Activated naive CD4-positive, alpha-beta T cell treated with anti-CD3 and anti-CD28 coated beads, Interleukin-2, amount 10 ng/mL, durations not matched to agents 7 days and 5 days (primary cell): ENCODE measurements around the gene MTCL1.

Experiments used
- CTCF ChIA-PET: fragments of 350-600 bp; sonication (Branson Sonifier 250); formaldehyde crosslinking; loops from one replicate; lab custom pipeline; 2021; ENCODE audit warnings: antibody characterized with exemption; lab: Charles Lee
- DNase-seq: peaks from one replicate; pipeline ENCODE4 v3.0.0-alpha.2; 2020
- H3K27ac Mint-ChIP-seq: one replicate; pipeline ENCODE4 v1.8.0; 2021; ENCODE audit warnings: mild to moderate bottlenecking, moderate library complexity, mixed read lengths
- H3K27me3 Mint-ChIP-seq: one replicate; pipeline ENCODE4 v1.8.0; 2021; ENCODE audit warnings: mild to moderate bottlenecking, mixed read lengths
- H3K36me3 Mint-ChIP-seq: one replicate; pipeline ENCODE4 v1.8.0; 2021; ENCODE audit warnings: mixed read lengths
- H3K4me1 Mint-ChIP-seq: one replicate; pipeline ENCODE4 v1.8.0; 2021; ENCODE audit warnings: mixed read lengths
- H3K4me3 Mint-ChIP-seq: one replicate; pipeline ENCODE4 v1.8.0; 2021; ENCODE audit warnings: mild to moderate bottlenecking, moderate library complexity, mixed read lengths
- H3K9me3 Mint-ChIP-seq: one replicate; pipeline ENCODE4 v1.8.0; 2021; ENCODE audit warnings: mixed read lengths

The MTCL1 gene

DNA sequence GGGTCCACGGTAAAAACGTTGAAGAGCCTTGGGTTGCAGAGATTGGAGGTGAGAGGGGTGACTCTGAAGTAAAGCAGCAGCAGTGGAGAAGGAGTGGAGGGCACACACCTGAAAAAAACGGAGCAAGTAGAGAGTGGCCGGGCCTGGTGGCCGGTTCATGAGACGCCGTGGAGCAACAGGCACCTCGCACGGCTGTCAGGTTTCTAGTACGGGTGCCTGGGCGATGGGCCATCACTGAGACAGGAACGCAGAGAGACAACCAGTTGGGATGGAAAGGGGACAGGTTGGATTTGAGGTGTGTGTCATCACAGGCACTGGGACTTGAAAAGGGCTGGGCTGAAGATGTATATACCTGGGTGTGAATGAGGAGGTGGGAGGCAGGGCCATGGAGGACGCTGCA, 104.2 kb downstream of the MTCL1 start:
- Mint-ChIP-seq H3K4me3 (no peak overlapping the region), H3K4me1 (peaks cover 18% of the 10 kb centered on the region), H3K9me3 (no peaks in the 10 kb centered on the region), H3K27me3 (peaks cover 38% of the 10 kb centered on the region), H3K36me3 (no peaks in the 10 kb centered on the region), H3K27ac (no peak overlapping the region)
- no peak for DNase-seq
- CTCF ChIA-PET: no interaction called here

DNA sequence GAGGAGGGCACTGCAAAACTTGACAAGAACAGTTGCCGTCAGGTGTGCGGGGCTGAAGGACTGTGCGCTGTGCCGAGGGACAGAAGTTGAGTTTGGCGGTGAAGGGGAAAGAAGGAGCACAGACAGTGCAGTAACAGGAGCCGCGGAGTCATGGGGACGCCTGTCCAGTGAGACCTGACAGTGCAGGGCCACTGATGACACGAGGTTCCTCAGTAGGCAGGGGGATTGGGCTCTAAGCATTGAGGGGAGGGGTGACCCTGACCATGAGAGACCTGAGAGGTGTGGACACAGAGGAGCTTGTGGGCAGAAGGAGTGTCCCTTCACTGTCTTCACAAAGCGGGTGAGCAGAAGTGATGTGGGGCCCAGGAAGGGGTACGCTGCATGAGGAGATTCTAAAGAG, 104.8 kb downstream of the MTCL1 start:
- H3K9me3 Mint-ChIP-seq: no peaks in the 10 kb centered on the region
- no peak overlapping the region for H3K4me3 Mint-ChIP-seq
- DNase-seq: no peak
- peaks cover 18% of the 10 kb centered on the region for H3K4me1 Mint-ChIP-seq
- CTCF ChIA-PET: no interaction called here
- H3K27ac Mint-ChIP-seq: no peak overlapping the region
- no peaks in the 10 kb centered on the region for H3K36me3 Mint-ChIP-seq
- H3K27me3 Mint-ChIP-seq: peaks cover 38% of the 10 kb centered on the region

DNA sequence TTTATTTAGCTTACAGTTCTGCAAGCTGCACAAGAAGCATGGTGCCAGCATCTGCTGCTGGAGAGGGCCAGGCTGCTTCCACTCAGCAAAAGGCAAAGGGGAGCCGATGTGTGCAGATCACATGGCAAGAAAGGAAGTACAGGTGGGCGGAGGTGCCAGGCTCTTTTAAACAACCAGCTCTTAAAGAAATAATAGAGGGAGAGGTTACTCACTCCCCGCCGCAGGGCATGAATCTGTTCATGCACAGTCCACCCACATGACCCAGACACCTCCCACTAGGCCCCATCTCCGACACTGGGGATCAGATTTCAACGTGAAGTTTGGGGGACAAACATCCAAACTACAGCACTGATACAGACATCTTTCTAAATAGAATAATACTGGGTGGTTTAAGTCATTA, 105.8 kb downstream of the MTCL1 start:
- peaks cover 38% of the 10 kb centered on the region for H3K27me3 Mint-ChIP-seq
- H3K4me3 Mint-ChIP-seq: no peak overlapping the region
- H3K4me1 Mint-ChIP-seq: peaks cover 18% of the 10 kb centered on the region
- DNase-seq: no peak
- CTCF ChIA-PET: interaction anchor here (0.7 kb wide), 1 partner anchor 40 kb away, joined by 3 read pairs; no protein-coding TSS in a partner anchor
- H3K36me3 Mint-ChIP-seq: no peaks in the 10 kb centered on the region
- H3K27ac Mint-ChIP-seq: no peak overlapping the region
- H3K9me3 Mint-ChIP-seq: no peaks in the 10 kb centered on the region

DNA sequence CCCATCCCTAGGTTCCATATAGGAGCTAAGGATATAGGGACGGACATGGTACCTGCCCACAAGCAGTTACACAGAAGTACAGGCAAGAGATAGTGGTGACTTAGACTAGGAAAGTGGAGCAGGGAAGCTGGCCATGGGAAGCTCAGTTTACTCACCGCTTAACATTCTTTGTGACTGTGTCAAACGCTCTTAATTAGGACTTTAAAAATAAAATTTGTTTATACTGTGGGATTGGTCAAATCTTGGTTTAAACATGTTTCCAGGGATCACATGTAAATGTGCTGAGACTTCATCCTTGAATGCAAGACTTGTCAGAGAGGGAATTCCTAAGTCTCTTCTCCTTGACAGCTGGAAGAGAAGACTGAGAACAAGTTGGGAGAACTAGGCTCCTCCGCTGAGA, 107.3 kb downstream of the MTCL1 start:
- no peak overlapping the region for H3K4me3 Mint-ChIP-seq
- no peak overlapping the region for H3K27ac Mint-ChIP-seq
- no peaks in the 10 kb centered on the region for H3K36me3 Mint-ChIP-seq
- H3K9me3 Mint-ChIP-seq: no peaks in the 10 kb centered on the region
- no peak for DNase-seq
- H3K4me1 Mint-ChIP-seq: peaks cover 9% of the 10 kb centered on the region
- CTCF ChIA-PET: interaction anchor here (0.7 kb wide), 1 partner anchor 10 kb away, joined by 3 read pairs; no protein-coding TSS in a partner anchor
- H3K27me3 Mint-ChIP-seq: peaks cover 25% of the 10 kb centered on the region

DNA sequence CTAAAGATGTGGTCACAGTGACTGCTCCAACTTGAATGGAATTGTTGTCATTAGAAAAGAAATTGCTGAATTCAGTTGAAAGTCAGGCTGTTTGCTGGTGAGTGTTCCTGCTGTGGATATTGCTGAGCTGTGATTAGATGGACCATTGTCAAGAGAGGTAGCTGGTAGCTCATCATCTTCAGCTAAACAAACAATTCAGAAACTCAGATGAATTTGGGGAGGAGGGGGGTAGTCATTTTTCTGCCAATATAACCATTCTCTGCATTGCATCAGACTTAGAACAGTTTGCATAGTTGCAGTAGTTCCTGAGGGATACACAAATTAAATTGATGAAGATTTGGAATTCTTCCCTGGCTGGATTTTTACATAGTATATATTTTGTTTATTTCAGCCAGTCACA, 108.3 kb downstream of the MTCL1 start:
- H3K4me1 Mint-ChIP-seq: peaks cover 6% of the 10 kb centered on the region
- CTCF ChIA-PET: no interaction called here
- no peaks in the 10 kb centered on the region for H3K9me3 Mint-ChIP-seq
- DNase-seq: no peak
- H3K36me3 Mint-ChIP-seq: no peaks in the 10 kb centered on the region
- H3K27me3 Mint-ChIP-seq: peaks cover 31% of the 10 kb centered on the region
- H3K27ac Mint-ChIP-seq: no peak overlapping the region
- H3K4me3 Mint-ChIP-seq: no peak overlapping the region

DNA sequence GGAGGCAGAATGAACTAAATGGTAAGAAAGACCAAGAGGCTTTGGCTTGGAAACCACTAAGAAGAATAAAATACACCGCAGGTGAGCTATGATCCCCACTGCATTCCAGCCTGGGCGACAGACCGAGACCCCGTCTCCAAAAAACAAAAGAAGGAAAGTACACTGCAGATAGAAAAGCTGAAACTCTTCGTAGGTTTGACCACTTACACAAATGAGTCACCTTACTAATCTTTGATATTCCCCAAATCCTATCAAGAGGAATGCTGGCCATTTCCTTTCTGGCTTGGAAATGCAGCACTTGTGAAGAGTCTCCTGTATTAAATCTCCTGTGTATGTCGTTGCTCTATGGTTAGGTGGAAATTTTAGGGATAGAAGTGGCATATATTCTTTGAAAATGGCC, 108.8 kb downstream of the MTCL1 start:
- peaks cover 6% of the 10 kb centered on the region for H3K4me1 Mint-ChIP-seq
- H3K4me3 Mint-ChIP-seq: no peak overlapping the region
- no peak for DNase-seq
- H3K27me3 Mint-ChIP-seq: peaks cover 28% of the 10 kb centered on the region
- CTCF ChIA-PET: no interaction called here
- no peaks in the 10 kb centered on the region for H3K36me3 Mint-ChIP-seq
- H3K27ac Mint-ChIP-seq: no peak overlapping the region
- no peaks in the 10 kb centered on the region for H3K9me3 Mint-ChIP-seq

DNA sequence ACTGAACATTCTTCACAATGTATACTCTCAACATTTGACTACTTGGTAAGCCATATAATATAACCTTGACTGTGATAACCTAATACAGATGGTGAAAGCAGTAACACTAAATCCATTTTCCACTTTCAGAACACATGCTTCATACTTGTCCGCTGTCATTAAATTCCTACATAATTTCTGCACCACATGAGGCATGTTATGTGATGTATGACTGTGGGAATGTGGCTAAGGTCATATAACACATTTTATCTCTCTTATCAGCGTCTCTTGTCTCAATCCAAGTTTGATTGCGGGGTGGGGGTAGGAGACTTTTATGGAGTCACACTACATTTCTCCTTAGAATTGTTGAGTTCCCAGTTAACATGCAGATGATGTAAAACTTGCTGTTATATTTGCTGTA, 110.9 kb downstream of the MTCL1 start:
- CTCF ChIA-PET: no interaction called here
- no peak overlapping the region for H3K27ac Mint-ChIP-seq
- H3K4me1 Mint-ChIP-seq: no peaks in the 10 kb centered on the region
- H3K27me3 Mint-ChIP-seq: peaks cover 12% of the 10 kb centered on the region
- no peak overlapping the region for H3K4me3 Mint-ChIP-seq
- H3K36me3 Mint-ChIP-seq: no peaks in the 10 kb centered on the region
- no peaks in the 10 kb centered on the region for H3K9me3 Mint-ChIP-seq
- no peak for DNase-seq

DNA sequence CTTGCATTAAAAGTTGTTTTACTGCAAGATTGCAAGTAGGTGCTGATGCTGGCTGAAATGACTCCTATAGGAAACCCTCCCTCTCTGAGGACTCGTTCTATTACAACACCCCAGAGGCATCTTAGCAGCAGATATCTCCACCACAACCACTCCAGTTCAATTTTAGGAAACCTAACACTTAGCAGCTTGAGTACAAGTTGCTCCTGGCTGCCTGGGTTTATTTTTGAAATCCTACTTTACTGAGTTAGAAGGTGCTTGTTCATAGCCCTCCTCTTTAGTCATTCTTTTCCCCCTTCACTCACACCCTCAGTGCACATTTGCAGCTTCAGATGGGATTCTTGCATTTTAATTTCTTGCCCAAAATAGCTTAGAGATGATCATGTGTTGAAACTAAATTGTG, 111.5 kb downstream of the MTCL1 start:
- no peak overlapping the region for H3K4me3 Mint-ChIP-seq
- DNase-seq: no peak
- CTCF ChIA-PET: no interaction called here
- no peaks in the 10 kb centered on the region for H3K36me3 Mint-ChIP-seq
- no peak overlapping the region for H3K27ac Mint-ChIP-seq
- no peaks in the 10 kb centered on the region for H3K9me3 Mint-ChIP-seq
- H3K4me1 Mint-ChIP-seq: no peaks in the 10 kb centered on the region
- H3K27me3 Mint-ChIP-seq: peaks cover 11% of the 10 kb centered on the region

DNA sequence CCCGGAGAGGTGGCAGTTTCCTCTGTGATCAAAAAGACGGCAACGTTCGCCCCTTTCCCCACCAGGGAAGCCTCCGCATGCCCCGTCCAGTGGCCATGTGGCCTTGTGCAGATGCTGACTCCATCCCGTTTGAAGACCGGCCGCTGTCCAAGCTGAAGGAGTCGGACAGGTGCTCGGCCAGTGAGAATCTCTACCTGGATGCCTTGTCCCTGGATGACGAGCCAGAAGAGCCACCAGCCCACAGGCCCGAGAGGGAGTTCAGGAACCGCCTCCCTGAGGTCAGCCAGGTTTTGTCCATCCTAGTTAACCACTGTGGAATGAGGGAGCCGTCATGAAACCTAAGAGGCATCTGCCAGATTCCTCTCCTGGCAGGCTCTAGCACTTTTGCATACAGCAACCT, 113.6 kb downstream of the MTCL1 start:
- Mint-ChIP-seq H3K9me3 (no peaks in the 10 kb centered on the region), H3K27ac (no peak overlapping the region), H3K4me3 (no peak overlapping the region), H3K36me3 (no peaks in the 10 kb centered on the region), H3K27me3 (peaks cover 6% of the 10 kb centered on the region), H3K4me1 (no peaks in the 10 kb centered on the region)
- DNase-seq: no peak
- CTCF ChIA-PET: no interaction called here

DNA sequence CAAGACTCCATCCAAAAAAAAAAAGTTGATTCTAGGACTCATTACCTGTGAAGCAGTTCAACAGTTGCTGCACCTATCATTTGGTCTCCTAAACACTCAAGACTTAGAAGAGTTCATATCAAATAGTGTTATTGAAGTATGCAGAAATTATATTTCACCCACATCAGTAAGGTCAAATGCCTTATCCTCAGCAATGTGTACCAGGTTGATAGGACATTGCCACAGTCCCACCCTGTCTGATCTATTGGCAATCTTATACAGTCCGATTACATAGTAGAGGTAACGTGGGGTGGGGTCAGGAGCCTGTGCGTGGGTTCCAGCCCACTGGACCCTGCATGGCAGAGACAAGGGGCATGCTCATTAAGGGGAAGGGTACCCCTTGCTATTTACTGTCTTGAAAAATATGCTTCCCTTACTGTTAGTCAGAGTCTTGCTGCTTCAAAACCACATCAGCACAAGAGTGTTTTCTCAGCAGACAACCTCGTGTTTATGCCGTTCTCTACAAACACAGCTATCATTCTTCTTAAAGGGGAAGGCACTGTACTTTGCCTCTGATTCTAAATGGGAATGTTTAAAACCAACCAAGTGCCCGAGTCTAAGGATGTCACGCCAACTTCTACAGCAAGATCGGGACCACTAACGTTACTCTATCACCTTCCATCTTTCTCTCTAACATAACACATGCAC, 115.2 kb downstream of the MTCL1 start:
- no peak for DNase-seq
- no peaks in the 10 kb centered on the region for H3K9me3 Mint-ChIP-seq

DNA sequence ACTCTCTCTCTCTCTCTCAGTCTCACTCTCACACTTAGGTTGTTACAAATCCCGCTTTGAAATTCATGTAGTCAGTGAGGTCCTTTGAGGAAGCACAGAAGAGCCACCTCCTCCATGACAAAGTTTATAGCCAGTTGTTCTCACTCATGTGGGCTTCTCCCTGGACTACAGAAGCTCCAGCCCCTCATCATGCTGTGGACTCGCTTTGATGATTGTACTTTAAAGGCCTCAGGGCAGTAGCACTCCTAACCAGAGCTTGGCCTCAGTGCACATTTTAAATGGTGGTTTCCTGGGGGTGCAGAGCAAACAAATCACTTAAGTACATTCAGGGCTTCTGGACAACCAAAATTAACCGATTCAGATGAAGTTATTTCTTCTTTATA, 115.7 kb downstream of the MTCL1 start:
- Mint-ChIP-seq H3K36me3 (no peaks in the 10 kb centered on the region), H3K27me3 (peaks cover 6% of the 10 kb centered on the region), H3K4me1 (no peaks in the 10 kb centered on the region), H3K9me3 (no peaks in the 10 kb centered on the region), H3K4me3 (no peak overlapping the region), H3K27ac (no peak overlapping the region)
- CTCF ChIA-PET: no interaction called here
- DNase-seq: no peak

More for the DNA sequence above, 115.2 kb downstream of the MTCL1 start:
- Mint-ChIP-seq H3K4me3 (no peak overlapping the region), H3K27ac (no peak overlapping the region), H3K27me3 (peaks cover 6% of the 10 kb centered on the region), H3K4me1 (no peaks in the 10 kb centered on the region), H3K36me3 (no peaks in the 10 kb centered on the region)
- CTCF ChIA-PET: no interaction called here

DNA sequence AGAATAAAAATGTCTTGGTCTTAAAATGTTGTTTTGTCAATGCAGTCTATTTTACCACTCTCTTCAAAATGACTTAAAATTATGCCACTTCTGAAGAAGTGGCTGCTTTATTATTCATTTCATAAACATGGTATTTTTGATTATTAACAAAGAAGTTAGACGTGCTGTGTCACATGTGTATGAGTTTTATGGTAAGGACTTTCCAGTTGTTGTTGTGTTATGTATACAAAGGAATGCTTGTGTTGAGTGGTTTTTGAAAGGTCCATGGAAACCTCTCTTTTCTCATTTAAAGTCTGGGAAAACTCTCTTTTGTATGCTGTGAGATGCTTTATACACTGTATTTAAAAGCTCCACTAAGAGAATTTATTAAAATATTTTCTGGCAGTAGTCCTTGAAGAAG, 116.2 kb downstream of the MTCL1 start:
- H3K36me3 Mint-ChIP-seq: no peaks in the 10 kb centered on the region
- no peaks in the 10 kb centered on the region for H3K4me1 Mint-ChIP-seq
- no peak overlapping the region for H3K4me3 Mint-ChIP-seq
- no peak for DNase-seq
- CTCF ChIA-PET: no interaction called here
- no peak overlapping the region for H3K27ac Mint-ChIP-seq
- no peaks in the 10 kb centered on the region for H3K9me3 Mint-ChIP-seq
- H3K27me3 Mint-ChIP-seq: peaks cover 6% of the 10 kb centered on the region

DNA sequence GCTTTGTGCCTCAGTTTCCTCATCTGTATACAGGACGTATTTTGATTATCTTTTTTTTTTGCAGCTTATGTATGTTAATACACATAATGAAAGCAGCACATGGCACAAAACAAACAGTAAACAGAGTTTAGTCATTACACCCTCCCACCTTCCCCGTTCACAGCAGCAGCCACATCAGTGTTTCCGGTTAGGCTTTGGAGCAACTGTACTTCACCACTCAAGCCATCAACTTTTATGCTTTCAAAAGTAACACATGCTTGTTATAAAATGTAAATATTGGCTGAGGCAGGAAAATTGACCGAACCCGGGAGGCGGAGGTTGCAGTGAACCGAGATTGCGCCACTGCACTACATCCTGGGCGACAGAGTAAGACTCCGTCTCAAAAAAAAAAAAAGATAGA, 117.3 kb downstream of the MTCL1 start:
- H3K4me1 Mint-ChIP-seq: no peaks in the 10 kb centered on the region
- CTCF ChIA-PET: no interaction called here
- H3K36me3 Mint-ChIP-seq: no peaks in the 10 kb centered on the region
- H3K9me3 Mint-ChIP-seq: no peaks in the 10 kb centered on the region
- DNase-seq: no peak
- peaks cover 6% of the 10 kb centered on the region for H3K27me3 Mint-ChIP-seq
- H3K27ac Mint-ChIP-seq: no peak overlapping the region
- no peak overlapping the region for H3K4me3 Mint-ChIP-seq

DNA sequence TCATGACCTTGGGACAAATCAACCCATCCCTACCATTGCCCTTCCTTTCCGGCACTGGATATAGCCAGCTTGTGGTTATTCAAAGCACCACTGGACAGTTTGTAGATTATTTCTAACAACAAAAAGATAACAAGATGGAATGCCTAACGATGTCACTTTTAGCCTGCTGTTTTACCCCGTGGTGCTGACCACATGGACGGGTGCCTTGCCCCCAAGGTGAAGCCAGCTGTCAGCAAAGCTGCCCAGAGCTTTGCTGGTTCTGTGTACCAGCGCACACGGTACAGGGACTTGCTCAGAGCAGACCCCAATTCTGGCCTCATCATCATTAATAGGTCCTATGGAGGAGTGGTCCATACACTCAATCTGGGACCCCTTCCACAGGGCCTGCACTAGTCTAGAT, 118.2 kb downstream of the MTCL1 start:
- no peak for DNase-seq
- no peaks in the 10 kb centered on the region for H3K9me3 Mint-ChIP-seq
- H3K27ac Mint-ChIP-seq: no peak overlapping the region
- H3K27me3 Mint-ChIP-seq: peaks cover 4% of the 10 kb centered on the region
- CTCF ChIA-PET: no interaction called here
- H3K36me3 Mint-ChIP-seq: no peaks in the 10 kb centered on the region
- H3K4me1 Mint-ChIP-seq: no peaks in the 10 kb centered on the region
- no peak overlapping the region for H3K4me3 Mint-ChIP-seq

DNA sequence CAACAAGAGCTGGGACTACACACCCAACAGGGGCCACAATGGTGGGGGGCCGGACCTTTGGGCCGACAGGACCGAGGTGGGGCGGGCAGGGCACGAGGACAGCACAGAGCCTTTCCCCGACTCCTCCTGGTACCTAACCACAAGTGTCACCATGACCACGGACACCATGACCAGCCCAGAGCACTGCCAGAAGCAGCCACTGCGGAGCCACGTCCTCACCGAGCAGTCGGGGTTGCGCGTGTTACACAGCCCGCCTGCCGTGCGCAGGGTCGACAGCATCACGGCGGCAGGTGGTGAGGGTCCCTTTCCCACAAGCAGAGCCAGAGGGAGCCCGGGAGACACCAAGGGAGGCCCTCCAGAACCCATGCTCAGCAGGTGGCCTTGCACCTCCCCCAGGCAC, 119.5 kb downstream of the MTCL1 start:
- Mint-ChIP-seq H3K4me1 (no peaks in the 10 kb centered on the region), H3K27me3 (peaks cover 6% of the 10 kb centered on the region), H3K9me3 (no peaks in the 10 kb centered on the region), H3K4me3 (no peak overlapping the region), H3K36me3 (no peaks in the 10 kb centered on the region), H3K27ac (no peak overlapping the region)
- no peak for DNase-seq
- CTCF ChIA-PET: no interaction called here

DNA sequence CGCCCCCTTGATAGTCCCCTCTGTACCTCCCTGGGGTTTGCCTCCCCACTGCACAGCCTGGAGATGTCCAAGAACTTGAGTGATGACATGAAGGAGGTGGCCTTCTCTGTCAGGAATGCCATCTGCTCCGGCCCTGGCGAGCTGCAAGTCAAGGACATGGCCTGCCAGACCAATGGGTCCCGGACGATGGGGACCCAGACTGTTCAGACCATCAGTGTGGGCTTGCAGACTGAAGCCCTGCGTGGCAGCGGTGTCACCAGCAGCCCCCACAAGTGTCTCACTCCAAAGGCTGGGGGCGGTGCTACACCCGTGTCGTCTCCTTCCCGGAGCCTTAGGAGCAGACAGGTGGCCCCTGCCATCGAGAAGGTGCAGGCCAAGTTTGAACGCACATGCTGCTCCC, 119.9 kb downstream of the MTCL1 start:
- CTCF ChIA-PET: no interaction called here
- no peak overlapping the region for H3K4me3 Mint-ChIP-seq
- H3K4me1 Mint-ChIP-seq: no peaks in the 10 kb centered on the region
- DNase-seq: no peak
- H3K36me3 Mint-ChIP-seq: no peaks in the 10 kb centered on the region
- peaks cover 10% of the 10 kb centered on the region for H3K27me3 Mint-ChIP-seq
- H3K9me3 Mint-ChIP-seq: no peaks in the 10 kb centered on the region
- no peak overlapping the region for H3K27ac Mint-ChIP-seq
